GM19099 (cell line): ENCODE results near the gene BRIP1.

Experiments
- POLR2A ChIP-seq: IDR thresholded peaks from 3 replicates; pipeline ENCODE4 v1.6.1; 2011; ENCODE audit warnings: low read depth; ENCODE audit not compliant: insufficient read length; ENCODE audit errors: extremely low read depth

Gene BRIP1

DNA sequence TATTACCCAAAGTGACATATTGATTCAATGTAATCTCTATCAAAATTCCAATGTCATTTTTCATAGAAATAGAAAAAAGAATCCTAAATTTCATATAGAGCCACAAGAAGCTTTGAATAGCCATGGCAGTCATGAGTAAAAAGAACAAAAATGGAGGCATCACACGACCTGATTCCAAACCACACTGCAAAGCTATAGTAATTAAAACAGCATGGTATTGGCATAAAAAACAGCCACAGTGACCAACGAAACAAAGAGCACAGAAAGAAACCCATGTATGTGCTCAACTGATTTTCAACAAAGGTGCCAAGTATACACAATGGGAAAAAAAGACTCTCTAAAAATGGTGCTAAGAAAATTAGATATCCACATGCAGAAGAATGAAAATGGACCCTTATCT, 101.5 kb downstream of the BRIP1 start:
- no peak for TF ChIP-seq POLR2A

- no peak for TF ChIP-seq POLR2A
Observed at GRCh38 chr17:61759362-61759761, 104.0 kb downstream of the BRIP1 start.

DNA sequence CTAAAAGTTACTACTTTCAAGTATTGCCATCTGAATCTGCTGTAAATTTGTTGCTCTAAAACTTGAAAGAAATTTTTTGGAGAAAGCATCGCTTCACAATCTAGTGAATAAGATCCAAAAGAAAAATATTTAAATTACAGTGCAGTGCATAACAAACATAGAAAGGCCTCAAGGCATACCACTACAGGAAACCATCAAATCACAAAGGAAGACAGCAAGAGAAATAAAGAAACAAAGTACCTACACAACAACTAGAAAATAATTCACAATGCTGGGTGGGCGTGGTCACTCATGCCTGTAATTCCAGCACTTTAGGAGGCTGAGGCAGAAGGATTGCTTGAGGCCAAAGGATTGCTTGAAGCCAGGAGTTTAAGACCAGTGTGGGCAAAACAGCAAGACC, 104.9 kb downstream of the BRIP1 start:
- no peak for TF ChIP-seq POLR2A

GRCh38 chr17:61757168-61757567, 106.2 kb downstream of the BRIP1 start:
- no peak for TF ChIP-seq POLR2A

GRCh38 chr17:61756561-61756960, 106.8 kb downstream of the BRIP1 start:
- no peak for TF ChIP-seq POLR2A

GRCh38 chr17:61755668-61756067, 107.7 kb downstream of the BRIP1 start:
- TF ChIP-seq POLR2A: no peak

DNA sequence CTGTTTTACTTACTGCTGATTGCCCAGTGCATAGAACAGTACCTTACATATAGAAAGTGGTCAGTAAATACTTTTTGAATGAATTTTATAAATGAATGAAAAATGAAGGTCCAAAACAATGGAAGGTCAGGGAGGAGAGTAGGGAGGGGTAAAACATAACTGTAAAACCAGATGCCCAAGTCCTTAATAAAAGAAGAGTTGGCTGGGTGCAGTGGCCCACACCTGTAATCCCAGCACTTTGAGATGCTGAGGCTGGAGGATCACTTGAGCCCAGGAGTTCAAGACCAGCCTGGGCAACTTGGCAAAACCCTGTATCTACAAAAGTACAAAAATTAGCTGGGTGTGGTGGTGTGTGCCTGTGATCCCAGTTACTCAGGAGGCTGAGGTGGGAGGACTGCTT, 108.2 kb downstream of the BRIP1 start:
- TF ChIP-seq POLR2A: no peak

GRCh38 chr17:61754124-61754523, 109.2 kb downstream of the BRIP1 start:
- no peak for TF ChIP-seq POLR2A

GRCh38 chr17:61753696-61754095, 109.6 kb downstream of the BRIP1 start:
- no peak for TF ChIP-seq POLR2A

- TF ChIP-seq POLR2A: no peak
Observed at GRCh38 chr17:61750656-61751055, 112.7 kb downstream of the BRIP1 start.

- TF ChIP-seq POLR2A: no peak
Observed at GRCh38 chr17:61749823-61750404, 113.4 kb downstream of the BRIP1 start.

DNA sequence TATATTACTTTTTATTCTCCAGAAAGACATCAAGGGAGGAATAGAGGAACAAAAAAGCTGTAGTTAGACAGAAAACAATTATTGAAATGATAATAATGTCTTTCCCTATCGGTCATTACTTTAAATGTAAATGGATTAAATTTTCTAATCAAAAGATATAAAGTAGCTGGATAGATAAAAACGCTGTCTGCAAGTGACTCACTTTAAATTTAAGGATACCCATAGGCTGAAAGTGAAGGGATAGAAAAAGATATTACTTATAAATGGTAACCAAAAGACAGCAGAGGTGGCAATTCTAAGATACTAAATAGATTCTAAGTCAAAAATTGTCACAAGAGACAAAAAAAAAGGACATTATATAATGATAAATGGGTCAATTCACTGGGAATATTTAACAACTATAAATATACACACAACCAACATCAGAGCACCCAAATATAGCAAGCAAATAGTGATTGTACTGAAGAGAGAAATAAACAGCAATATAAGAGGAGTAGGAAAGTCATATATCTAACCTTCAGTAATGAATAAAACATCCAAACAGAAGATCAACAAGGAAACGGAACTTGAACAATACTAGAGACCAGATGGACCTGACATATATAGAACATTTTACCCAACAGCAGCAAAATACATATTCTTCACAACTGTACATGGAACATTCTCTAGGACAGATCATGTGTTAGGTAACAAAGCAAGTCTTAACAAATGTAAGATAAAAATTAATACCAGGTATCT, 116.9 kb downstream of the BRIP1 start:
- TF ChIP-seq POLR2A: no peak

DNA sequence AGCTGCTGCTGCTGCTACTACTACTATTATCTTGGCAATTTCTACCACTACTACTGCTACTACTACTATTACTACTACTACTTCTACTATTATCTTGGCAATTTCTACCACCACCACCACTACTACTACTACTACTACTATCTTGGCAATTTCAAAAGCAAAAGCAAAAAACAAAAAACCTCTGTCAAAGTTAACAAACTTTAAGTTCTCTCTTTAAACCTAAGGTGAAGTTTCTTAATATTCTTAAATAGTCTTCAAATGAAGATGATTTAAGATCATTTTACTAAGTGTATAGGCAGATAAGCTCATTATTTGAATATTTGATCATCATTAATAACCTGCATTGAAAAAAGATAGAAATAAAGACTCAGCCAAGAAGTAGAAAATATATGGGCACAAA, 118.5 kb downstream of the BRIP1 start:
- no peak for TF ChIP-seq POLR2A

GRCh38 chr17:61744252-61744651, 119.1 kb downstream of the BRIP1 start:
- TF ChIP-seq POLR2A: no peak

DNA sequence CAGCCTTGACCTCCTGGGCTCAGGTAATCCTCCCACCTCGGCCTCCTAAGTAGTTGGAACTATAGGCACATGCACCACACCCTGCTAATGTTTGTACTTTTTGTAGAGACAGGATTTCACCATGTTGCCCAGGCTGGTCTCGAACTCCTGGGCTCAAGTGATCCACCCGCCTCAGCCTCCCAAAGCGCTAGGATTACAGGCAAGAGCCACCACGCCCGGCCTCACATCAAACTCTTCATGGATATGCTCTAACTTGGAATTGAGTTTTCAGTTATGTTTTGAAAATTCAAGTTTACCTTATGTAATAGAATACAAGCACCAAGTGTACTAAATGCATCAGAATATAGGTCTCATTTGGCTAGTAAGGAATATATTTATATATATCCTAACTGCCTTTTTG, 119.6 kb downstream of the BRIP1 start:
- TF ChIP-seq POLR2A: no peak

DNA sequence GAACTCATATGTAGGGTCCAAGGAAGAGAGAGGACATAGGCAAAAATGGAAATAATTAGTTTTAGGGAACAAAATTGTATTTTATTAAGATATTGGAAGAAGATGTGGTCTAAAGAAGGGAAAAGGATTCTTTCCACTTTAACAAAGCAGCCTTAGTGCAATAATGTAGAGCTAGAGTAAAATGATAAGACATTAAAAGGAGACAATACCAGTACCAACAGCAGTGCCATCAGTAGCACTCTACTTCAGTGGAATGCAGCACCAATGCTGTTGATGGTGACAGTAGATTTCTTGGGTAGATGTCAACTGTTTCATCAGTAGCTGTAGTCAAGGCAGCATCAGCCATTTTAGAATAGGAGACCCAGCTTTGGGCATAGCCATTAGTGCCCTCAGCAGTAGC, 124.3 kb downstream of the BRIP1 start:
- no peak for TF ChIP-seq POLR2A

- no peak for TF ChIP-seq POLR2A
Observed at GRCh38 chr17:61738249-61738648, 125.1 kb downstream of the BRIP1 start.

GRCh38 chr17:61737820-61738219, 125.5 kb downstream of the BRIP1 start:
- TF ChIP-seq POLR2A: no peak

DNA sequence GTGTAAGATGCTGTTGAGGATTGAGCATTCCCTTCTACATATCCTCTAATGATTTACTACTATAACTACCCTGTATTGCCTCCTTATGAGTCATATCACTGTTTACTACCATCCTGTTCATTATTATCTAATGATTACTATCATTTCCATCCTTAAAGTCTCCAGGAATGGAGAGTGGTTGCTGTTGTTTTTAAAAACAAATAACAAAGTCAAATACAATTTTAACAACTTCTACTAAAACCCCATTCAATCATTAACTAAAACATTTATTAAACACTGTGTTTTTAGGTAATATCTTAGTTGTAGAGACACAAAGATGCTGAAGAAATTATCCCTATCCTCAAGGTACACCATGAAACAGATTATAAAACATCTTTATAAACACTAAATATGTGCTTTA, 126.9 kb downstream of the BRIP1 start:
- TF ChIP-seq POLR2A: no peak
